H1 (cell line): Measurements from ENCODE around the gene SLC6A19. TPM values are rescaled to one million over a fixed set of nuclear protein-coding genes. Genes with fewer than 3 reads are reported as not detected.

ENCODE experiments used
- HDAC2 ChIP-seq, 2 experiments: fragments of 300-600 bp in 1 of 2; sonication (generic) in 1 of 2; IDR thresholded peaks; 2 replicates each; pipeline ENCODE4 v1.6.1; 2011 to 2012; ENCODE audit warnings: low read depth in 2 of 2, low read length in 2 of 2, mild to moderate bottlenecking in 2 of 2, moderate library complexity in 2 of 2, borderline replicate concordance in 1 of 2, inconsistent platforms in 1 of 2
- KDM4A ChIP-seq: IDR thresholded peaks from one replicate; pipeline ENCODE4 v1.7.1; 2012; ENCODE audit warnings: low read depth, mild to moderate bottlenecking, moderate library complexity, low read length, inconsistent platforms; ENCODE audit not compliant: severe bottlenecking
- KDM5A ChIP-seq: fragments of 200-600 bp; IDR thresholded peaks from 2 replicates; pipeline ENCODE4 v1.7.1; 2012; ENCODE audit warnings: mild to moderate bottlenecking, low read length, inconsistent platforms, mixed read lengths
- NANOG ChIP-seq: IDR thresholded peaks from 2 replicates; pipeline ENCODE4 v1.6.1; 2011; ENCODE audit warnings: low read length, low read depth, mild to moderate bottlenecking, inconsistent platforms; ENCODE audit not compliant: insufficient read depth, poor library complexity, severe bottlenecking
- PHF8 ChIP-seq: fragments of 200-600 bp; sonication (generic); conservative IDR thresholded peaks from 2 replicates; pipeline ENCODE4 v1.7.1; 2012; ENCODE audit warnings: low read depth, mild to moderate bottlenecking, inconsistent platforms, low read length, moderate library complexity
- POLR2A ChIP-seq, 2 experiments: IDR thresholded peaks; 1 replicate in 1 of 2; 2 replicates in 1 of 2; pipeline ENCODE4 v1.6.1; 2011; ENCODE audit warnings: low read depth in 2 of 2, low read length in 2 of 2, mild to moderate bottlenecking in 2 of 2; ENCODE audit errors: control extremely low read depth in 1 of 2
- TAF1 ChIP-seq: IDR thresholded peaks from 2 replicates; pipeline ENCODE4 v1.6.1; 2011; ENCODE audit warnings: mild to moderate bottlenecking, low read depth, low read length
- TAF7 ChIP-seq: optimal IDR thresholded peaks from 2 replicates; pipeline ENCODE3; 2011; ENCODE audit warnings: low read depth, mild to moderate bottlenecking, inconsistent platforms, low read length, moderate library complexity, borderline replicate concordance
- polyA plus RNA-seq, 7 experiments: library from polyadenylated mRNA; depleted of rRNA in 3 of 7; stranded (reverse) in 5 of 7; unstranded in 2 of 7; fragments of >200 nt in 5 of 7; fragments of 200-250 nt in 2 of 7; gene quantifications; 1 replicate in 5 of 7; 2 replicates in 1 of 7; 4 replicates in 1 of 7; pipeline versions ENCODE4 v1.2.1 to v1.2.3, GENCODE V29; 2011 to 2013; ENCODE audit warnings: missing spikeins in 2 of 7, mixed read lengths in 2 of 7
- total RNA-seq: library from RNA; stranded (reverse); fragmentation: NEBNext Ultra II Directional; extraction: Animal tissue kit (Norgen Biotek cat#: 25700); gene quantifications from 2 replicates; pipeline ENCODE4 v1.2.1, GENCODE V29; 2021

Gene SLC6A19
- total and polyA plus RNA-seq, 2 of the 8 experiments (the other 6 are each of a cell fraction or from before 2014, with no cell fraction given): 0.02 TPM; not detected in 1

- TF ChIP-seq NANOG (no peak), KDM4A (no peak), TAF7 (no peak), PHF8 (no peak), KDM5A (no peak), HDAC2 (IDR thresholded peaks at IDR 0.05; ENCODE audit: borderline replicate concordance in 1 of 2, low read depth in 2 of 2, low read length in 2 of 2) (no peak), TAF1 (no peak), POLR2A (IDR thresholded peaks at IDR 0.05; ENCODE audit: control extremely low read depth in 1 of 2, low read depth in 2 of 2, low read length in 2 of 2) (no peak)
- TF ChIP-seq, all 59 proteins: peak for 0
These were observed 42.6 kb upstream of the SLC6A19 start (continued) for GRCh38 chr5:1158647-1159340.
